Hepatocyte (in vitro differentiated cells): ENCODE measurements around the gene SQOR. TPM values are rescaled to one million over a fixed set of nuclear protein-coding genes. Genes with fewer than 3 reads are reported as not detected.

Source experiments
- DNase-seq: peaks from one replicate; pipeline ENCODE4 v3.0.0-alpha.2; 2016; ENCODE audit warnings: low spot score
- H2AFZ ChIP-seq: fragments of 200-600 bp; sonication (generic); 2 replicates; pipeline ENCODE4 v1.6.0; 2016; ENCODE audit warnings: antibody characterized with exemption, mild to moderate bottlenecking
- H3K27ac ChIP-seq: fragments of 200-600 bp; sonication (generic); 2 replicates; pipeline ENCODE4 v1.5.1; 2016; ENCODE audit warnings: mild to moderate bottlenecking
- H3K27me3 ChIP-seq: fragments of 200-600 bp; sonication (generic); 2 replicates; pipeline ENCODE4 v1.6.1; 2016
- H3K36me3 ChIP-seq: fragments of 200-600 bp; sonication (generic); replicated peaks from 2 replicates; pipeline ENCODE4 v1.5.1; 2016; ENCODE audit warnings: low read depth; ENCODE audit not compliant: insufficient read depth
- H3K4me1 ChIP-seq: fragments of 200-600 bp; sonication (generic); 2 replicates; pipeline ENCODE4 v1.5.1; 2016; ENCODE audit warnings: mild to moderate bottlenecking, moderate library complexity; ENCODE audit not compliant: insufficient read depth
- H3K4me2 ChIP-seq: fragments of 200-600 bp; sonication (generic); 2 replicates; pipeline ENCODE4 v1.6.0; 2016
- H3K4me3 ChIP-seq: fragments of 200-600 bp; sonication (generic); 2 replicates; pipeline ENCODE4 v1.5.1; 2016; ENCODE audit warnings: mild to moderate bottlenecking
- H3K79me2 ChIP-seq: fragments of 200-600 bp; sonication (generic); 2 replicates; pipeline ENCODE4 v1.6.0; 2017; ENCODE audit warnings: mild to moderate bottlenecking
- H3K9me2 ChIP-seq: fragments of 200-600 bp; sonication (generic); replicated peaks from 2 replicates; pipeline ENCODE4 v1.6.0; 2017; ENCODE audit warnings: mild to moderate bottlenecking; ENCODE audit not compliant: insufficient read depth
- H3K9me3 ChIP-seq: fragments of 200-600 bp; sonication (generic); 2 replicates; pipeline ENCODE4 v1.5.1; 2016; ENCODE audit warnings: low read depth, mild to moderate bottlenecking
- H4K20me1 ChIP-seq: fragments of 200-600 bp; sonication (generic); 2 replicates; pipeline ENCODE4 v1.6.0; 2016; ENCODE audit warnings: mild to moderate bottlenecking; ENCODE audit not compliant: insufficient read depth, poor library complexity, severe bottlenecking
- CTCF ChIP-seq: fragments of 200-600 bp; sonication (generic); IDR thresholded peaks from 2 replicates; pipeline ENCODE4 v1.5.1; 2016; ENCODE audit warnings: antibody characterized with exemption, mild to moderate bottlenecking; ENCODE audit not compliant: poor library complexity
- EZH2 ChIP-seq: fragments of 200-600 bp; sonication (generic); IDR thresholded peaks from 2 replicates; pipeline ENCODE4 v1.6.1; 2016; ENCODE audit warnings: antibody characterized with exemption, mild to moderate bottlenecking, borderline replicate concordance
- EZH2phosphoT487 ChIP-seq: fragments of 200-600 bp; sonication (generic); IDR thresholded peaks from one replicate; pipeline ENCODE4 v1.6.1; 2018; ENCODE audit warnings: antibody characterized with exemption, mild to moderate bottlenecking, low read depth, moderate library complexity; ENCODE audit not compliant: unreplicated experiment, severe bottlenecking
- WGBS: methylation state at CpG from one replicate; pipeline ENCODE4 v1.1.6; 2016; ENCODE audit warnings: low lambda C conversion rate; ENCODE audit errors: missing lambda C conversion rate; 5-methylcytosine and 5-hydroxymethylcytosine counted together
- polyA plus RNA-seq: library from polyadenylated mRNA; unstranded; fragments of >200 nt; fragmentation: Nextera tagmentation; extraction: Ambion mirVana; gene quantifications from 2 replicates; pipeline ENCODE4 v1.2.1, GENCODE V29; 2016
- total RNA-seq: library from RNA; depleted of rRNA; stranded (reverse); fragments of >200 nt; gene quantifications from 2 replicates; pipeline ENCODE4 v1.2.3, GENCODE V29; 2014

The SQOR gene
- total and polyA plus RNA-seq, 2 experiments from 2014 or later = 30.1 to 37.0 TPM

GRCh38 chr15:45662375-45662774 is 27.5 kb downstream of the SQOR start:
- Histone ChIP-seq H2AFZ (no peak overlapping the region), H3K79me2 (no peaks in the 10 kb centered on the region), H3K36me3 (no peaks in the 10 kb centered on the region), H3K9me3 (no peaks in the 10 kb centered on the region), H3K27ac (no peak overlapping the region), H3K4me1 (peaks cover 17% of the 10 kb centered on the region), H4K20me1 (no peaks in the 10 kb centered on the region), H3K27me3 (no peaks in the 10 kb centered on the region), H3K4me3 (no peak overlapping the region), H3K4me2 (no peak overlapping the region), H3K9me2 (no peaks in the 10 kb centered on the region)
- no peak for TF ChIP-seq CTCF
- no peak for TF ChIP-seq EZH2phosphoT487
- TF ChIP-seq EZH2 = no peak
- DNase-seq = no peak
- WGBS = 58% methylated on average over 6 of the region's 6 CpGs

- no peak overlapping the region for H2AFZ ChIP-seq
- TF ChIP-seq EZH2 (no peak), EZH2phosphoT487 (no peak), CTCF (no peak)
- H3K4me1 ChIP-seq = peaks cover 6% of the 10 kb centered on the region
- H3K36me3 ChIP-seq = no peaks in the 10 kb centered on the region
- H3K4me3 ChIP-seq = no peak overlapping the region
- H3K9me2 ChIP-seq = no peaks in the 10 kb centered on the region
- no peaks in the 10 kb centered on the region for H3K79me2 ChIP-seq
- H3K9me3 ChIP-seq = no peaks in the 10 kb centered on the region
- no peak for DNase-seq
- no peaks in the 10 kb centered on the region for H3K27me3 ChIP-seq
- WGBS = 78% methylated on average over 5 of the region's 5 CpGs
- no peaks in the 10 kb centered on the region for H4K20me1 ChIP-seq
- no peak overlapping the region for H3K4me2 ChIP-seq
- H3K27ac ChIP-seq = no peak overlapping the region
Observed at GRCh38 chr15:45664451-45664850, 29.6 kb downstream of the SQOR start.

GRCh38 chr15:45665261-45665660 is 30.4 kb downstream of the SQOR start:
- WGBS = 68% methylated on average over 1 of the region's 1 CpG
- Histone ChIP-seq H2AFZ (no peak overlapping the region), H3K27ac (no peak overlapping the region), H4K20me1 (no peaks in the 10 kb centered on the region), H3K9me2 (no peaks in the 10 kb centered on the region), H3K36me3 (no peaks in the 10 kb centered on the region), H3K79me2 (no peaks in the 10 kb centered on the region), H3K9me3 (no peaks in the 10 kb centered on the region), H3K4me1 (peaks cover 6% of the 10 kb centered on the region), H3K27me3 (no peaks in the 10 kb centered on the region), H3K4me3 (no peak overlapping the region), H3K4me2 (no peak overlapping the region)
- no peak for DNase-seq
- TF ChIP-seq CTCF = no peak
